Esophagus squamous epithelium (tissue), 4 donors: ENCODE data around the gene NAGLU.

Source experiments
- CTCF ChIP-seq, 6 experiments: fragments of 450-650 bp in 4 of 6; fragments of 200-600 bp in 2 of 6; sonication (generic) in 2 of 6; IDR thresholded peaks; one replicate each; pipeline ENCODE4 v1.5.1; 2016 to 2019; ENCODE audit warnings: antibody characterized with exemption in 6 of 6, mild to moderate bottlenecking in 4 of 6, moderate library complexity in 4 of 6
- POLR2A ChIP-seq, 4 donors: fragments of 450-650 bp; IDR thresholded peaks; one replicate each; pipeline ENCODE4 v1.6.1; 2017; ENCODE audit warnings: antibody characterized with exemption in 4 of 4, mild to moderate bottlenecking in 4 of 4, moderate library complexity in 3 of 4

GRCh38 chr17:42512246-42512645 lies 23.8 kb upstream of the NAGLU start:
- TF ChIP-seq CTCF (IDR thresholded peaks at IDR 0.05) (no peak), POLR2A (IDR thresholded peaks at IDR 0.05) (no peak)
